Measurements from ENCODE around the gene SNURF.

Gene SNURF

GRCh38 chr15:24955531-24955921 lies 739 bp downstream of the SNURF start:
- H3K4me2 ChIP-seq (ENCODE audit: low read length): peak overlapping the region; percentile 64
- H3K4me1 ChIP-seq (ENCODE audit: control insufficient read depth, low read length): peaks cover 11% of the 10 kb centered on the region; the same call in 1 of the 2 replicates
- H4K20me1 ChIP-seq (ENCODE audit: control insufficient read depth, insufficient read depth, low read depth, low read length): no peaks in the 10 kb centered on the region
- TF ChIP-seq EZH2phosphoT487 (IDR thresholded peaks at IDR 0.05; ENCODE audit: borderline replicate concordance, low read length) (no peak), CTCF (IDR thresholded peaks at IDR 0.05; ENCODE audit: low read depth, low read length, poor library complexity, severe bottlenecking) (no peak)
- no peak overlapping the region for H3K27ac ChIP-seq (ENCODE audit: low read depth, low read length)
- H3F3A ChIP-seq (ENCODE audit: control insufficient read depth, insufficient read depth): no peaks in the 10 kb centered on the region
- peaks cover 56% of the 10 kb centered on the region for H3K79me2 ChIP-seq (ENCODE audit: control insufficient read depth, low read length)
- H3K9me3 ChIP-seq (ENCODE audit: control insufficient read depth, insufficient read depth, low read length): no peaks in the 10 kb centered on the region
- no peaks in the 10 kb centered on the region for H3K27me3 ChIP-seq (ENCODE audit: control insufficient read depth, low read length)
- H3K9me2 ChIP-seq (replicated peaks; ENCODE audit: control insufficient read depth, low read length): no peaks in the 10 kb centered on the region
- H3K4me3 ChIP-seq (ENCODE audit: low read length): peak overlapping the region; percentile 91
- peaks cover 3% of the 10 kb centered on the region; the same call in 1 of the 2 replicates for H3K36me3 ChIP-seq (ENCODE audit: control insufficient read depth, low read length)

DNA sequence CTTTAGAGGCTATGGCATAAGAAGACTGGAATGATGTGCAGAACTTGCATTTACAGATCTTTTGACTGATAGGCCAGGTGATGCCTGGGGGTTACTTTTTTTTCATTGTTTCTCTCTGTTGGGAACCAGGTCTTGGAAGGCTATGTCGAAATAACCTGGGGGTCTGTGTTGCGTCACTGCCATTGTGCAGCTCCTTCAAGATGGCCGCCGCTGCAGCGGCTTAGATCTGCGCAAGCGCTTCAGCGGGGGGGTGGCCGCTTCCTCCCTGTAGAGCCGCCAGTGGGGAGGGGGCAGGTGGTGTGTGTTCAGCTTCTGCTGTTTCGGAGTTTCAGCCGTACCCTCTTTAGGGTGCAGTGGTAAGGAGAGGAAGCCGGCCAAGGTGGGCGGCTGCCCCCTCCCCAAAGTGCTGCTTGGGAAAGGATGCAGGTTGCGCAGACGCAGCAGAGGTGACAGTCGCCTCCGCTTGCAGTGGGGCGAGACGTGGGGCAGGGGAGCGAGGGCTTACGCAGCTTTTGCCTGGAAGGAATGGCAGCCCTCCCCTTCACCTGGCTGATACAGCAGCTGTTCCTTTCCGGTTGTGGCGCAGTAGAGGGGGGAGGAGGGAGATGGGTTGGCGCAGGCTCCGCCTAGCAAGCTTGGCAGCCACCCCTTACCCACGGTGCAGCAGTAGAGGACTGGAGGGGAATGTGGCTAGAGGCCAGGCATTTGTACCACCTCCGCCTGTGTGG lies 1.5 kb downstream of the SNURF start:
- peaks cover 11% of the 10 kb centered on the region; the same call in 1 of the 2 replicates for H3K4me1 ChIP-seq (ENCODE audit: control insufficient read depth, low read length)
- H3K79me2 ChIP-seq (ENCODE audit: control insufficient read depth, low read length): peaks cover 64% of the 10 kb centered on the region
- no peaks in the 10 kb centered on the region for H3K9me2 ChIP-seq (replicated peaks; ENCODE audit: control insufficient read depth, low read length)
- H3K4me2 ChIP-seq (ENCODE audit: low read length): peak overlapping the region; percentile 64
- H3K9me3 ChIP-seq (ENCODE audit: control insufficient read depth, insufficient read depth, low read length): no peaks in the 10 kb centered on the region; the same call in 1 of the 2 replicates
- no peaks in the 10 kb centered on the region for H3F3A ChIP-seq (ENCODE audit: control insufficient read depth, insufficient read depth)
- no peaks in the 10 kb centered on the region for H3K27me3 ChIP-seq (ENCODE audit: control insufficient read depth, low read length)
- no peak for TF ChIP-seq CTCF (IDR thresholded peaks at IDR 0.05; ENCODE audit: low read depth, low read length, poor library complexity, severe bottlenecking)
- TF ChIP-seq EZH2phosphoT487 (IDR thresholded peaks at IDR 0.05; ENCODE audit: borderline replicate concordance, low read length): no peak
- no peaks in the 10 kb centered on the region for H4K20me1 ChIP-seq (ENCODE audit: control insufficient read depth, insufficient read depth, low read depth, low read length)
- peak overlapping the region; percentile 48 for H3K27ac ChIP-seq (ENCODE audit: low read depth, low read length)
- peaks cover 6% of the 10 kb centered on the region; the same call in 1 of the 2 replicates for H3K36me3 ChIP-seq (ENCODE audit: control insufficient read depth, low read length)
- H3K4me3 ChIP-seq (ENCODE audit: low read length): peak overlapping the region; percentile 91

DNA sequence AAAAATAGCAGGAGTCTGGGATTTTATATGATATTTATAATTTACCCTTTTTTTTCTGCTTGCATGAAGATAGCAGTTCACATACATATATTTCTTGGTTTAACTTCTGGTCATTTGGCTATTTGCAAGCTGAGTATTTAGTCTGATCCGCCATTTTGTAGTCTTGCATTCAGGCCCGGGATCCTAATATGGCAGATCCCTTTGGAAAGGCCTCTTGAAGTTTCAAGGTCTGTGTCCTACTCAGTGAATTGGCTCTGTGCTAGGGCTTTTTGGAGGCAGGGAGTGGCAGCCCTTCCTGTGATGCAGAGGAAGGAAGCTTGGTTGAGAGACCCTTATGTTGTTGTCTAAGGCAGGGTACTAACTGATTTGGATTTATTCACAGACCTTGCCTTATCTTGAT lies 2.9 kb downstream of the SNURF start:
- TF ChIP-seq CTCF (IDR thresholded peaks at IDR 0.05; ENCODE audit: low read depth, low read length, poor library complexity, severe bottlenecking): no peak
- H3F3A ChIP-seq (ENCODE audit: control insufficient read depth, insufficient read depth): no peaks in the 10 kb centered on the region
- H3K27ac ChIP-seq (ENCODE audit: low read depth, low read length): no peak overlapping the region
- H3K4me1 ChIP-seq (ENCODE audit: control insufficient read depth, low read length): peaks cover 11% of the 10 kb centered on the region; the same call in 1 of the 2 replicates
- H3K79me2 ChIP-seq (ENCODE audit: control insufficient read depth, low read length): peaks cover 65% of the 10 kb centered on the region
- no peaks in the 10 kb centered on the region; the same call in 1 of the 2 replicates for H3K9me3 ChIP-seq (ENCODE audit: control insufficient read depth, insufficient read depth, low read length)
- H3K4me2 ChIP-seq (ENCODE audit: low read length): 0 out of 2 replicates have a peak overlapping the region, but pooled peaks have one; percentile 11
- no peaks in the 10 kb centered on the region for H4K20me1 ChIP-seq (ENCODE audit: control insufficient read depth, insufficient read depth, low read depth, low read length)
- no peaks in the 10 kb centered on the region for H3K9me2 ChIP-seq (replicated peaks; ENCODE audit: control insufficient read depth, low read length)
- H3K27me3 ChIP-seq (ENCODE audit: control insufficient read depth, low read length): no peaks in the 10 kb centered on the region
- no peak overlapping the region for H3K4me3 ChIP-seq (ENCODE audit: low read length)
- peaks cover 6% of the 10 kb centered on the region for H3K36me3 ChIP-seq (ENCODE audit: control insufficient read depth, low read length)

All from DOHH2 (cell line).